ENCODE results near the gene CCDC124.

CCDC124 gene

DNA sequence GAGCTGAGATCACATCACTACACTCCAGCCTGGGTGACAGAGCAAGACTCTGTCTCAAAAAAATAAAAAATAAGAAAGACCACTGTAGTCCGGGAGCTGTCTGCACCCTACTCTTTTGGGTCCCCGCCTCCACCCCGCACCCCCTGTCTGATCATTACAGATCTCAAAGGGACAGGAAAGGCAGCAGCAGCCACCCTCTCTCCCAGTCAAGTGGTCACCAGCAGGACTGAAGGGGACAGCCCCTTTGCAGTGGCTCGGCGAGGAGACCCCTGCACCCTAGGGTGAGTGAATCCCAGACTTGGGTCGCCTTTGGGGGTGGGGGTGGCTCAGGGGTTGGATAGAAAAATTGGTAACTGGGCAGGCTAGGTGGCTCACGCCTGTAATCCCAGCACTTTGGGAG, 21.6 kb downstream of the CCDC124 start:
- H3K4me2 ChIP-seq (ENCODE audit: low read depth, low read length, poor library complexity, severe bottlenecking): no peak overlapping the region
- H4K20me1 ChIP-seq (ENCODE audit: low read depth, low read length): no peaks in the 10 kb centered on the region
- no peak for TF ChIP-seq EZH2phosphoT487 (conservative IDR thresholded peaks at IDR 0.05; ENCODE audit: low read length)
- TF ChIP-seq, protein P1, sequence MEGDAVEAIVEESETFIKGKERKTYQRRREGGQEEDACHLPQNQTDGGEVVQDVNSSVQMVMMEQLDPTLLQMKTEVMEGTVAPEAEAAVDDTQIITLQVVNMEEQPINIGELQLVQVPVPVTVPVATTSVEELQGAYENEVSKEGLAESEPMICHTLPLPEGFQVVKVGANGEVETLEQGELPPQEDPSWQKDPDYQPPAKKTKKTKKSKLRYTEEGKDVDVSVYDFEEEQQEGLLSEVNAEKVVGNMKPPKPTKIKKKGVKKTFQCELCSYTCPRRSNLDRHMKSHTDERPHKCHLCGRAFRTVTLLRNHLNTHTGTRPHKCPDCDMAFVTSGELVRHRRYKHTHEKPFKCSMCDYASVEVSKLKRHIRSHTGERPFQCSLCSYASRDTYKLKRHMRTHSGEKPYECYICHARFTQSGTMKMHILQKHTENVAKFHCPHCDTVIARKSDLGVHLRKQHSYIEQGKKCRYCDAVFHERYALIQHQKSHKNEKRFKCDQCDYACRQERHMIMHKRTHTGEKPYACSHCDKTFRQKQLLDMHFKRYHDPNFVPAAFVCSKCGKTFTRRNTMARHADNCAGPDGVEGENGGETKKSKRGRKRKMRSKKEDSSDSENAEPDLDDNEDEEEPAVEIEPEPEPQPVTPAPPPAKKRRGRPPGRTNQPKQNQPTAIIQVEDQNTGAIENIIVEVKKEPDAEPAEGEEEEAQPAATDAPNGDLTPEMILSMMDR (IDR thresholded peaks at IDR 0.05; ENCODE audit: insufficient read depth, low read length, poor library complexity, severe bottlenecking): no peak

DNA sequence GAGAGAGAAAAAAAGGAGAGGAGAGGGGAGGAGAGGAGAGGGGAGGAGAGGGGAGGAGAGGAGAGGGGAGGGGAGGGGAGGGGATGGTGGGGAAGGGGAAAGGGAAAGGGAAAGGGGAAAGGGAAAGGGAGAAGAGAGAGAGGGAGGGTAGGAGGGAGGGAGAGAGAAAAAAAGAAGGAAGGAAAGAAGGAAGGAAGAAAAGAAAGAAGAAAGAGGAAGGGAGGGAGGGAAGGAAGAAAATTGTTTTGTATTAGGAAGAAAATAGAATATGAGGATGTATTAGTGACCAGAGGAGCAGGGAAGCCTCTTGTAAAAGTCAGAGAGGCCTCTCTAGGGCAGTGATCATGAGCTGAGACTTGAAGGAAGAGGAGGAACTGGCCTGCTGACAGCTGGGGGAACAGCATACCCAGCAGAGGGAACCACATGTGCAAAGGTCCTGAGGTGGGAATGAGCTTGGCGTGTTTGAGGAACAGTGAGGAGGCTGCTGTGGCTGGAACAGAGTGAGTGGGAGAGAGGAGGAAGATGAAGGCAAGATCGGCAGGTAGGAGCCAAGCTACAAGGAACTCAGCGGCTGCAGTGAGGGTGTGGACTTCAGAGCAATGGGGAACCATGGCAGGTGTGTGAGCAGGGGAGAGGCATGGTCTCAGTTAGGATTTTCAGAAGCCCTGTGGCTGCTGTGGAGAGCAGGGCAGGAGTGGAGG, 24.5 kb downstream of the CCDC124 start:
- TF ChIP-seq EZH2phosphoT487 (conservative IDR thresholded peaks at IDR 0.05; ENCODE audit: low read length): no peak
- TF ChIP-seq, protein P1 (IDR thresholded peaks at IDR 0.05; ENCODE audit: insufficient read depth, low read length, poor library complexity, severe bottlenecking): no peak
- Histone ChIP-seq H4K20me1 (ENCODE audit: low read depth, low read length) (no peaks in the 10 kb centered on the region), H3K27me3 (ENCODE audit: low read length) (no peaks in the 10 kb centered on the region), H3K4me2 (ENCODE audit: low read depth, low read length, poor library complexity, severe bottlenecking) (no peak overlapping the region), H3K79me2 (ENCODE audit: insufficient read depth, low read length) (no peaks in the 10 kb centered on the region), H3K9me3 (ENCODE audit: insufficient read depth, low read length) (no peaks in the 10 kb centered on the region), H3K9ac (ENCODE audit: low read length) (no peak overlapping the region), H3K36me3 (ENCODE audit: low read length) (no peaks in the 10 kb centered on the region), H3K27ac (ENCODE audit: low read depth, low read length) (no peak overlapping the region), H3K9me2 (replicated peaks; ENCODE audit: insufficient read depth, low read length) (no peaks in the 10 kb centered on the region), H3K4me3 (ENCODE audit: insufficient read depth, low read length, poor library complexity, severe bottlenecking) (no peak overlapping the region), H3F3A (ENCODE audit: insufficient read depth) (no peaks in the 10 kb centered on the region), H2AFZ (ENCODE audit: low read depth, low read length, severe bottlenecking) (no peak overlapping the region)

More for the DNA sequence above, 21.6 kb downstream of the CCDC124 start:
- no peaks in the 10 kb centered on the region for H3K27me3 ChIP-seq (ENCODE audit: low read length)
- no peaks in the 10 kb centered on the region for H3K36me3 ChIP-seq (ENCODE audit: low read length)
- H3K27ac ChIP-seq (ENCODE audit: low read depth, low read length): no peak overlapping the region
- H3K9me3 ChIP-seq (ENCODE audit: insufficient read depth, low read length): no peaks in the 10 kb centered on the region
- no peak overlapping the region for H3K9ac ChIP-seq (ENCODE audit: low read length)
- H3K4me3 ChIP-seq (ENCODE audit: insufficient read depth, low read length, poor library complexity, severe bottlenecking): no peak overlapping the region
- H2AFZ ChIP-seq (ENCODE audit: low read depth, low read length, severe bottlenecking): no peak overlapping the region
- no peaks in the 10 kb centered on the region for H3K9me2 ChIP-seq (replicated peaks; ENCODE audit: insufficient read depth, low read length)
- H3F3A ChIP-seq (ENCODE audit: insufficient read depth): peaks cover under 1% of the 10 kb centered on the region; the same call in 1 of the 2 replicates
- no peaks in the 10 kb centered on the region for H3K79me2 ChIP-seq (ENCODE audit: insufficient read depth, low read length)

DNA sequence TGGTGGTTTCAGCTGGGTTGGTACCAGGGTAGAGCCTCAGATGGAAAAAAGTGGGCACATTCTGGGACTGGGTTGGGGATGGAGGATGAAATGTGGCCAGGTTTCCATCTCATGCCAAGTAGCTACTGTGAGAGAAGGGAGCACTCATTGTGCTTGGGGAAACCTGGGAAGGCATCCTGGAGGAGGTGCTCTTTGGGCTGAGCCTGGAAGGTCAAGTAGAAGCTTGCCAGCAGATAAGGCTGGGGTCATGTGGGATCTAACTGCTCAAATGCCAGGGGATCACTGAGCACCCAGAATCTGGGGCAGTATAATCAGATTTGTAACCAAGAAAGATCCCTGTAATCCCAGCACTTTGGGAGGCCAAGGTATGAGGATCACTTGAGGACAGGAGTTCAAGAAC, 25.1 kb downstream of the CCDC124 start:
- Histone ChIP-seq H3K9me3 (ENCODE audit: insufficient read depth, low read length) (no peaks in the 10 kb centered on the region), H2AFZ (ENCODE audit: low read depth, low read length, severe bottlenecking) (no peak overlapping the region), H3F3A (ENCODE audit: insufficient read depth) (no peaks in the 10 kb centered on the region), H3K27me3 (ENCODE audit: low read length) (no peaks in the 10 kb centered on the region), H3K4me3 (ENCODE audit: insufficient read depth, low read length, poor library complexity, severe bottlenecking) (no peak overlapping the region), H3K9me2 (replicated peaks; ENCODE audit: insufficient read depth, low read length) (no peaks in the 10 kb centered on the region), H3K27ac (ENCODE audit: low read depth, low read length) (no peak overlapping the region), H4K20me1 (ENCODE audit: low read depth, low read length) (no peaks in the 10 kb centered on the region), H3K79me2 (ENCODE audit: insufficient read depth, low read length) (no peaks in the 10 kb centered on the region), H3K4me2 (ENCODE audit: low read depth, low read length, poor library complexity, severe bottlenecking) (no peak overlapping the region), H3K9ac (ENCODE audit: low read length) (no peak overlapping the region), H3K36me3 (ENCODE audit: low read length) (no peaks in the 10 kb centered on the region)
- TF ChIP-seq, protein P1 (IDR thresholded peaks at IDR 0.05; ENCODE audit: insufficient read depth, low read length, poor library complexity, severe bottlenecking): no peak
- no peak for TF ChIP-seq EZH2phosphoT487 (conservative IDR thresholded peaks at IDR 0.05; ENCODE audit: low read length)
